Activated naive CD8-positive, alpha-beta T cell treated with anti-CD3 and anti-CD28 coated beads, Interleukin-2, amount 10 ng/mL, durations not matched to agents 7 days and 5 days (primary cell): ENCODE results near the gene CLP1. TPM values are rescaled to one million over a fixed set of nuclear protein-coding genes. Genes with fewer than 3 reads are reported as not detected.
"Not testable (repeated sequence)": the region's sequence is repeated elsewhere in the genome, so short reads cannot be mapped to it uniquely, and the experiment has no call there.

Experiments used
- ATAC-seq: fragments of 150-1000 bp; cut with Tn5 transposase; one replicate; pipeline ENCODE4 v1.10.0; 2021; ENCODE audit warnings: low read depth, moderate library complexity
- POLR2A ChIA-PET: fragments of 350-600 bp; sonication (Branson Sonifier 250); formaldehyde crosslinking; loops from one replicate; lab custom pipeline; 2021; ENCODE audit warnings: antibody characterized with exemption; lab: Charles Lee
- DNase-seq: peaks from one replicate; pipeline ENCODE4 v3.0.0; 2021
- H3K27ac Mint-ChIP-seq: one replicate; pipeline ENCODE4 v1.8.0; 2022; ENCODE audit warnings: mild to moderate bottlenecking, mixed read lengths
- H3K27me3 Mint-ChIP-seq: one replicate; pipeline ENCODE4 v1.8.0; 2022; ENCODE audit warnings: mild to moderate bottlenecking, moderate library complexity, mixed read lengths
- H3K36me3 Mint-ChIP-seq: one replicate; pipeline ENCODE4 v1.8.0; 2021; ENCODE audit warnings: mild to moderate bottlenecking, mixed read lengths
- H3K4me1 Mint-ChIP-seq: one replicate; pipeline ENCODE4 v1.8.0; 2021; ENCODE audit warnings: mixed read lengths
- H3K4me3 Mint-ChIP-seq: one replicate; pipeline ENCODE4 v1.8.0; 2022; ENCODE audit warnings: mild to moderate bottlenecking, moderate library complexity, mixed read lengths
- H3K9me3 Mint-ChIP-seq: one replicate; pipeline ENCODE4 v1.8.0; 2021; ENCODE audit warnings: mixed read lengths
- total RNA-seq, 2 experiments: library from RNA; stranded (reverse); gene quantifications; one replicate each; pipeline ENCODE4 v1.2.3, GENCODE V29; 2021

The CLP1 gene
- total RNA-seq, 2 experiments from 2014 or later = 17.3 to 18.2 TPM

- Mint-ChIP-seq H3K4me3 (no peak overlapping the region), H3K4me1 (peaks cover 39% of the 10 kb centered on the region), H3K27ac (no peak overlapping the region), H3K36me3 (peaks cover 3% of the 10 kb centered on the region), H3K27me3 (peaks cover 42% of the 10 kb centered on the region), H3K9me3 (no peaks in the 10 kb centered on the region)
- ATAC-seq (no peak), DNase-seq (no peak)
- POLR2A ChIA-PET = interaction anchor here (0.7 kb wide), 1 partner anchor 78 kb away, joined by 3 read pairs; the partner anchor contains the start of gene UBE2L6
These were observed 11.3 kb upstream of the CLP1 start for GRCh38 chr11:57646194-57646798.

- Mint-ChIP-seq H3K36me3 (peaks cover 3% of the 10 kb centered on the region), H3K4me1 (peaks cover 36% of the 10 kb centered on the region), H3K27me3 (peaks cover 42% of the 10 kb centered on the region), H3K9me3 (no peaks in the 10 kb centered on the region), H3K4me3 (peak overlapping the region; percentile 28), H3K27ac (no peak overlapping the region)
- DNase-seq (no peak), ATAC-seq (no peak)
- POLR2A ChIA-PET = interaction anchor here (0.6 to 0.7 kb wide), 2 partner anchors 79 to 153 kb away, joined by 3 read pairs; partner anchors contain the start of gene UBE2L6
These were observed 10.7 kb upstream of the CLP1 start for GRCh38 chr11:57646799-57647303.

GRCh38 chr11:57647372-57647771, 10.2 kb upstream of the CLP1 start:
- DNase-seq (no peak), ATAC-seq (no peak)
- no peak overlapping the region for H3K27ac Mint-ChIP-seq
- peaks cover 36% of the 10 kb centered on the region for H3K4me1 Mint-ChIP-seq
- no peaks in the 10 kb centered on the region for H3K9me3 Mint-ChIP-seq
- peaks cover 3% of the 10 kb centered on the region for H3K36me3 Mint-ChIP-seq
- no peak overlapping the region for H3K4me3 Mint-ChIP-seq
- POLR2A ChIA-PET = interaction anchor here (0.5 to 0.6 kb wide), 2 partner anchors 20 to 154 kb away, joined by 3 to 5 read pairs; no protein-coding TSS in a partner anchor
- peaks cover 42% of the 10 kb centered on the region for H3K27me3 Mint-ChIP-seq

GRCh38 chr11:57647960-57648800, 9.4 kb upstream of the CLP1 start:
- H3K27ac Mint-ChIP-seq = peak overlapping the region; percentile 31
- POLR2A ChIA-PET = interaction anchor here (0.5 to 1.2 kb wide), 4 partner anchors 9 to 65 kb away, joined by 3 to 5 read pairs (median 3); no protein-coding TSS in a partner anchor

GRCh38 chr11:57648801-57649735, 8.5 kb upstream of the CLP1 start:
- H3K27me3 Mint-ChIP-seq = peaks cover 40% of the 10 kb centered on the region
- POLR2A ChIA-PET = interaction anchor here (0.5 to 1.2 kb wide), 2 partner anchors 9 to 66 kb away, joined by 3 read pairs; no protein-coding TSS in a partner anchor
- no peak for ATAC-seq
- H3K4me3 Mint-ChIP-seq = peak overlapping the region; percentile 90
- H3K36me3 Mint-ChIP-seq = no peaks in the 10 kb centered on the region
- no peak for DNase-seq
- H3K27ac Mint-ChIP-seq = peak overlapping the region; percentile 79
- H3K4me1 Mint-ChIP-seq = peaks cover 46% of the 10 kb centered on the region
- H3K9me3 Mint-ChIP-seq = no peaks in the 10 kb centered on the region

More at GRCh38 chr11:57647960-57648800, 9.4 kb upstream of the CLP1 start:
- DNase-seq (no peak), ATAC-seq (no peak)
- H3K4me3 Mint-ChIP-seq = peak overlapping the region; percentile 90
- H3K27me3 Mint-ChIP-seq = peaks cover 40% of the 10 kb centered on the region
- peaks cover 43% of the 10 kb centered on the region for H3K4me1 Mint-ChIP-seq
- peaks cover 3% of the 10 kb centered on the region for H3K36me3 Mint-ChIP-seq
- H3K9me3 Mint-ChIP-seq = no peaks in the 10 kb centered on the region

GRCh38 chr11:57649826-57650738, 7.5 kb upstream of the CLP1 start, which contains the start of gene YPEL4:
YPEL4 (minus strand) TSS chr11:57649912; CDS start chr11:57647107, 2,805 bp downstream.
- peak within 1 kb of the TSS; percentile 90 for H3K4me3 Mint-ChIP-seq
- POLR2A ChIA-PET = no interaction called here
- H3K9me3 Mint-ChIP-seq = no peaks in the 10 kb centered on the region
- peak; percentile 61 for DNase-seq
- peaks cover 51% of the 10 kb centered on the region for H3K4me1 Mint-ChIP-seq
- peaks cover 40% of the 10 kb centered on the region for H3K27me3 Mint-ChIP-seq
- peak; percentile 81 for ATAC-seq
- H3K36me3 Mint-ChIP-seq = no peaks in the 10 kb centered on the region
- H3K27ac Mint-ChIP-seq = peak within 1 kb of the TSS; percentile 79

- H3K9me3 Mint-ChIP-seq = no peaks in the 10 kb centered on the region
- no peak for ATAC-seq
- H3K4me3 Mint-ChIP-seq = no peak overlapping the region
- no peak overlapping the region for H3K27ac Mint-ChIP-seq
- H3K36me3 Mint-ChIP-seq = no peaks in the 10 kb centered on the region
- peaks cover 49% of the 10 kb centered on the region for H3K4me1 Mint-ChIP-seq
- DNase-seq = no peak
- POLR2A ChIA-PET = no interaction called here
- H3K27me3 Mint-ChIP-seq = peaks cover 36% of the 10 kb centered on the region
These were observed 6.8 kb upstream of the CLP1 start for GRCh38 chr11:57650739-57651090.

GRCh38 chr11:57651408-57651807, 6.2 kb upstream of the CLP1 start:
- POLR2A ChIA-PET = interaction anchor here (1.2 to 1.7 kb wide), 2 partner anchors 13 to 90 kb away, joined by 4 to 5 read pairs; partner anchors contain the start of gene SELENOH
- H3K9me3 Mint-ChIP-seq = no peaks in the 10 kb centered on the region
- DNase-seq (no peak), ATAC-seq (no peak)
- no peaks in the 10 kb centered on the region for H3K36me3 Mint-ChIP-seq
- H3K4me3 Mint-ChIP-seq = no peak overlapping the region
- peaks cover 30% of the 10 kb centered on the region for H3K27me3 Mint-ChIP-seq
- peaks cover 46% of the 10 kb centered on the region for H3K4me1 Mint-ChIP-seq
- no peak overlapping the region for H3K27ac Mint-ChIP-seq

- H3K4me1 Mint-ChIP-seq = peaks cover 46% of the 10 kb centered on the region
- POLR2A ChIA-PET = interaction anchor here (1.2 to 2.0 kb wide), 3 partner anchors 13 to 89 kb away, joined by 4 to 5 read pairs (median 4); partner anchors contain the start of genes SELENOH and UBE2L6
- H3K27ac Mint-ChIP-seq = peak overlapping the region; percentile 57
- not testable (repeated sequence) for H3K9me3 Mint-ChIP-seq, ATAC-seq, DNase-seq, H3K36me3 Mint-ChIP-seq
- H3K4me3 Mint-ChIP-seq = peak overlapping the region; percentile 66
- H3K27me3 Mint-ChIP-seq = peaks cover 22% of the 10 kb centered on the region
These were observed 5.3 kb upstream of the CLP1 start for GRCh38 chr11:57652230-57652629.

- DNase-seq (no peak), ATAC-seq (no peak)
- peak overlapping the region; percentile 66 for H3K4me3 Mint-ChIP-seq
- H3K9me3 Mint-ChIP-seq = no peaks in the 10 kb centered on the region
- peaks cover 42% of the 10 kb centered on the region for H3K4me1 Mint-ChIP-seq
- peak overlapping the region; percentile 57 for H3K27ac Mint-ChIP-seq
- POLR2A ChIA-PET = interaction anchor here (0.7 to 2.0 kb wide), 4 partner anchors 14 to 89 kb away, joined by 3 to 5 read pairs (median 4); partner anchors contain the start of genes SELENOH and UBE2L6
- peaks cover 18% of the 10 kb centered on the region for H3K27me3 Mint-ChIP-seq
- H3K36me3 Mint-ChIP-seq = peaks cover 1% of the 10 kb centered on the region
These were observed 4.9 kb upstream of the CLP1 start for GRCh38 chr11:57652662-57653061.

GRCh38 chr11:57653163-57653562, 4.4 kb upstream of the CLP1 start:
- no peak for ATAC-seq
- H3K36me3 Mint-ChIP-seq = peaks cover 2% of the 10 kb centered on the region
- H3K4me3 Mint-ChIP-seq = peak overlapping the region; percentile 66
- H3K27me3 Mint-ChIP-seq = peaks cover 13% of the 10 kb centered on the region
- H3K4me1 Mint-ChIP-seq = peaks cover 41% of the 10 kb centered on the region
- no peak for DNase-seq
- no peaks in the 10 kb centered on the region for H3K9me3 Mint-ChIP-seq
- H3K27ac Mint-ChIP-seq = peak overlapping the region; percentile 57
- POLR2A ChIA-PET = interaction anchor here (0.7 to 2.0 kb wide), 3 partner anchors 12 to 86 kb away, joined by 3 to 4 read pairs (median 3); partner anchors contain the start of gene UBE2L6
